ENCODE results near the gene TH. TPM values are rescaled to one million over a fixed set of nuclear protein-coding genes. Genes with fewer than 3 reads are reported as not detected.
A peak's percentile ranks its signal among the peaks of the same experiment; 100 is the strongest.

TH gene
- total RNA-seq, 1 donor, result not detected

GRCh38 chr11:2139621-2140337 lies 31.8 kb downstream of the TH start:
- TF ChIP-seq, protein P1, sequence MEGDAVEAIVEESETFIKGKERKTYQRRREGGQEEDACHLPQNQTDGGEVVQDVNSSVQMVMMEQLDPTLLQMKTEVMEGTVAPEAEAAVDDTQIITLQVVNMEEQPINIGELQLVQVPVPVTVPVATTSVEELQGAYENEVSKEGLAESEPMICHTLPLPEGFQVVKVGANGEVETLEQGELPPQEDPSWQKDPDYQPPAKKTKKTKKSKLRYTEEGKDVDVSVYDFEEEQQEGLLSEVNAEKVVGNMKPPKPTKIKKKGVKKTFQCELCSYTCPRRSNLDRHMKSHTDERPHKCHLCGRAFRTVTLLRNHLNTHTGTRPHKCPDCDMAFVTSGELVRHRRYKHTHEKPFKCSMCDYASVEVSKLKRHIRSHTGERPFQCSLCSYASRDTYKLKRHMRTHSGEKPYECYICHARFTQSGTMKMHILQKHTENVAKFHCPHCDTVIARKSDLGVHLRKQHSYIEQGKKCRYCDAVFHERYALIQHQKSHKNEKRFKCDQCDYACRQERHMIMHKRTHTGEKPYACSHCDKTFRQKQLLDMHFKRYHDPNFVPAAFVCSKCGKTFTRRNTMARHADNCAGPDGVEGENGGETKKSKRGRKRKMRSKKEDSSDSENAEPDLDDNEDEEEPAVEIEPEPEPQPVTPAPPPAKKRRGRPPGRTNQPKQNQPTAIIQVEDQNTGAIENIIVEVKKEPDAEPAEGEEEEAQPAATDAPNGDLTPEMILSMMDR (IDR thresholded peaks at IDR 0.05; ENCODE audit: extremely low read depth, low read depth, low read length), result no peak
- Histone ChIP-seq H4K20me1 (ENCODE audit: insufficient read depth, low read length) (peaks cover 5% of the 10 kb centered on the region), H3K9me3 (ENCODE audit: low read depth, low read length) (no peaks in the 10 kb centered on the region), H3K4me3 (ENCODE audit: insufficient read depth, low read length) (no peak overlapping the region), H3K36me3 (ENCODE audit: insufficient read depth, low read length) (no peaks in the 10 kb centered on the region), H3K4me2 (ENCODE audit: insufficient read depth, low read length) (no peak overlapping the region), H3K27me3 (ENCODE audit: insufficient read depth, low read length) (peaks cover 74% of the 10 kb centered on the region), H3K27ac (ENCODE audit: low read depth, low read length) (no peak overlapping the region), H3K4me1 (ENCODE audit: insufficient read depth, low read length) (peaks cover 11% of the 10 kb centered on the region), H3K79me2 (ENCODE audit: insufficient read depth, low read length) (no peaks in the 10 kb centered on the region), H2AFZ (ENCODE audit: low read length) (no peak overlapping the region)
- no peak for DNase-seq (ENCODE audit: insufficient read length, low spot score, missing footprints)

- TF ChIP-seq, protein P1 (IDR thresholded peaks at IDR 0.05; ENCODE audit: extremely low read depth, low read depth, low read length), result no peak
- Histone ChIP-seq H2AFZ (ENCODE audit: low read length) (no peak within 1 kb of the TSS), H3K4me2 (ENCODE audit: insufficient read depth, low read length) (peak within 1 kb of the TSS; percentile 48), H3K36me3 (ENCODE audit: insufficient read depth, low read length) (no peaks in the 10 kb centered on the region), H3K27ac (ENCODE audit: low read depth, low read length) (no peak within 1 kb of the TSS), H3K27me3 (ENCODE audit: insufficient read depth, low read length) (peaks cover 70% of the 10 kb centered on the region), H4K20me1 (ENCODE audit: insufficient read depth, low read length) (peaks cover 5% of the 10 kb centered on the region), H3K79me2 (ENCODE audit: insufficient read depth, low read length) (no peaks in the 10 kb centered on the region), H3K4me1 (ENCODE audit: insufficient read depth, low read length) (peaks cover 11% of the 10 kb centered on the region), H3K9me3 (ENCODE audit: low read depth, low read length) (no peaks in the 10 kb centered on the region), H3K4me3 (ENCODE audit: insufficient read depth, low read length) (peak within 1 kb of the TSS; percentile 37)
- no peak for DNase-seq (ENCODE audit: insufficient read length, low spot score, missing footprints)
These were observed 32.5 kb downstream of the TH start, which contains the start of gene IGF2 for GRCh38 chr11:2139123-2139521. Gene IGF2 (minus strand): TSS chr11:2139389. CDS start chr11:2135523, 3,866 bp downstream.

DNA sequence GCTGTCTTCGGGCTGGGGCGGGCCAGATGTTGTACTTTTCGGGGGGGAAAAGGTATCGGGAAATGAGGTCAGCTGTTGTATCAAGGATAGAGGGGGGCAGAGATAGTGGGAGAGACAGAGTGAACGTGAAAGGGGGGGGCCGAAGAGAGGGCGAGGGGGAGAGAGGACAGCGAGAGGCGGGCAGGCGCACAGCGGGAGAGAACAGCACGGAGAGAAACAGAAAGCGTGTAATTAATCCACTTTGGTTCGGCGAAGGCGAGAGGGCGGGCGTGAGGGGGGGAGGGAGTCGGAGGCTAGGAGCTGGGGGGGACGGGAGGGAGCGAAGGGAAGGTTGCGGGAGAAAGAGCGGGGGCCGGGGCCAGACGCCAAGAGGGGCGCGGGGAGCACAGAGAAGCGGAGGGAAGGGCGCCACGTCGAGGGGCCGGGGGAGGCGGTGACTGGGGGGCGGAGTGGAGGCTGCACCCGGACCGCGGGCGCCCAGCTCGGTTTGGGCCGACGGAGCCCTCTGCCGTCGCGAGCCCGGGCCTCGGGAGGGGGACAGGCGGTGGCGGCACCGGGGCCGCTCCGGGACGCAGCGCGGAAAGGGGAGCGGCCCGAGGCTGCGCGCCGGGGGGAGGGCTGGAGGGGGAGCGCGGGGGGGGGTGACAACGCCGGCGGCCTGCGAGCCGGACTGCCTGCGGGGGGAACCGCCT lies 33.0 kb downstream of the TH start:
- H2AFZ ChIP-seq (ENCODE audit: low read length), result no peak overlapping the region
- H3K79me2 ChIP-seq (ENCODE audit: insufficient read depth, low read length), result no peaks in the 10 kb centered on the region
- DNase-seq (ENCODE audit: insufficient read length, low spot score, missing footprints), result peak; percentile 95
- H4K20me1 ChIP-seq (ENCODE audit: insufficient read depth, low read length), result peaks cover 5% of the 10 kb centered on the region
- H3K27ac ChIP-seq (ENCODE audit: low read depth, low read length), result no peak overlapping the region
- H3K4me3 ChIP-seq (ENCODE audit: insufficient read depth, low read length), result peak overlapping the region; percentile 37
- H3K27me3 ChIP-seq (ENCODE audit: insufficient read depth, low read length), result peaks cover 70% of the 10 kb centered on the region
- no peaks in the 10 kb centered on the region for H3K36me3 ChIP-seq (ENCODE audit: insufficient read depth, low read length)
- peaks cover 11% of the 10 kb centered on the region for H3K4me1 ChIP-seq (ENCODE audit: insufficient read depth, low read length)
- H3K4me2 ChIP-seq (ENCODE audit: insufficient read depth, low read length), result peak overlapping the region; percentile 48
- H3K9me3 ChIP-seq (ENCODE audit: low read depth, low read length), result no peaks in the 10 kb centered on the region
- TF ChIP-seq, protein P1 (IDR thresholded peaks at IDR 0.05; ENCODE audit: extremely low read depth, low read depth, low read length), result no peak

DNA sequence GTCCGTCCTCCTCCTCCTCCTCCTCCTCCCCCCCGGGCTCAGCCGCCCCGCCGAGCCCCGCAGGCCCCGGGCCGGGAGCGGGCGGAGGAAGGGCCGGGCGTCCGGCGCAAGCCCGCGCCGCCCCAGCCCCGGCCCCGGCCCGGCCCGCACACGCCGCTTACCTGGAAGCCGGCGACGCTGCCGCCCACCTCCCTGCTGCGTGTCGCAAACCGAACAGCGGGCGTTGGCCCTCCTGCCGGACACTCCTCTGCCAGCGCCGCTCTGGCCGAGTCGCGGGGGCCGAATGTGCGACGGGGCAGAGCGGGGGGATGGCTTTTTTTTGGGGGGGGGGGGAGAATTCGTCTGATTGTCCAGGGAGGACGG lies 33.6 kb downstream of the TH start:
- TF ChIP-seq, protein P1 (IDR thresholded peaks at IDR 0.05; ENCODE audit: extremely low read depth, low read depth, low read length), result no peak
- no peak overlapping the region for H3K4me2 ChIP-seq (ENCODE audit: insufficient read depth, low read length)

More for the DNA sequence above, 33.6 kb downstream of the TH start:
- Histone ChIP-seq H3K4me3 (ENCODE audit: insufficient read depth, low read length) (peak overlapping the region; percentile 37), H2AFZ (ENCODE audit: low read length) (no peak overlapping the region), H3K36me3 (ENCODE audit: insufficient read depth, low read length) (no peaks in the 10 kb centered on the region), H3K27ac (ENCODE audit: low read depth, low read length) (no peak overlapping the region), H3K79me2 (ENCODE audit: insufficient read depth, low read length) (no peaks in the 10 kb centered on the region), H3K9me3 (ENCODE audit: low read depth, low read length) (no peaks in the 10 kb centered on the region), H3K27me3 (ENCODE audit: insufficient read depth, low read length) (peaks cover 67% of the 10 kb centered on the region), H4K20me1 (ENCODE audit: insufficient read depth, low read length) (peaks cover 5% of the 10 kb centered on the region), H3K4me1 (ENCODE audit: insufficient read depth, low read length) (peaks cover 10% of the 10 kb centered on the region)
- DNase-seq (ENCODE audit: insufficient read length, low spot score, missing footprints), result no peak

All from osteoblast (primary cell).